HFF-Myc (cell line): ENCODE measurements around the gene RBP3.

Source experiments
- DNase-seq: peaks from one replicate; pipeline ENCODE4 v3.0.0-alpha.2; 2011; ENCODE audit warnings: low read depth; ENCODE audit errors: extremely low read depth
- H3K4me3 ChIP-seq: replicated peaks from 2 replicates; pipeline ENCODE4 v1.5.1; 2011; ENCODE audit warnings: low read depth, mild to moderate bottlenecking, control low read depth, low read length
- CTCF ChIP-seq: IDR thresholded peaks from 2 replicates; pipeline ENCODE4 v1.5.1; 2012; ENCODE audit warnings: mild to moderate bottlenecking, low read depth, low read length, control low read depth; ENCODE audit errors: missing control alignments

RBP3 gene

GRCh38 chr10:47360419-47361040 is 12.4 kb downstream of the RBP3 start:
- DNase-seq = no peak
- no peak overlapping the region for H3K4me3 ChIP-seq
- TF ChIP-seq CTCF = no peak

- no peak overlapping the region for H3K4me3 ChIP-seq
- peak; percentile 95 for TF ChIP-seq CTCF
- DNase-seq = no peak
These were observed 13.1 kb downstream of the RBP3 start for GRCh38 chr10:47361293-47361692.

- no peak for DNase-seq
- H3K4me3 ChIP-seq = no peak overlapping the region
- no peak for TF ChIP-seq CTCF
These were observed 14.0 kb downstream of the RBP3 start for GRCh38 chr10:47362199-47362598.

- H3K4me3 ChIP-seq = no peak overlapping the region
- DNase-seq = no peak
- no peak for TF ChIP-seq CTCF
These were observed 15.6 kb downstream of the RBP3 start for GRCh38 chr10:47363781-47364180.

- no peak for DNase-seq
- no peak overlapping the region for H3K4me3 ChIP-seq
- TF ChIP-seq CTCF = no peak
These were observed 16.2 kb downstream of the RBP3 start for GRCh38 chr10:47364366-47364765.

- no peak for DNase-seq
- no peak for TF ChIP-seq CTCF
- no peak overlapping the region for H3K4me3 ChIP-seq
These were observed 16.7 kb downstream of the RBP3 start for GRCh38 chr10:47364911-47365310.
